ENCODE data around the gene NIPSNAP3A. TPM values are rescaled to one million over a fixed set of nuclear protein-coding genes. Genes with fewer than 3 reads are reported as not detected.

The NIPSNAP3A gene
- total and polyA plus RNA-seq, 2 of the 8 experiments (the other 6 are each of a cell fraction or from before 2014, with no cell fraction given), result 9.3 to 9.4 TPM

GRCh38 chr9:104769655-104770054, 22.2 kb downstream of the NIPSNAP3A start:
- Histone ChIP-seq H2BK15ac (ENCODE audit: low read length) (no peak overlapping the region), H3K9me3 (ENCODE audit: insufficient read depth in 2 of 2, low read depth in 1 of 2, low read length in 1 of 2) (no peaks in the 10 kb centered on the region), H3K4me1 (replicated peaks in 1 of 4; ENCODE audit: control insufficient read depth in 3 of 4, insufficient read depth in 4 of 4, low read length in 3 of 4) (no peaks in the 10 kb centered on the region), H4K91ac (replicated peaks; ENCODE audit: insufficient read length, low read length) (no peak overlapping the region), H3K36me3 (ENCODE audit: control insufficient read depth in 2 of 4, insufficient read depth in 4 of 4, low read length in 3 of 4) (no peaks in the 10 kb centered on the region), H2BK5ac (ENCODE audit: low read depth, low read length) (no peak overlapping the region), H3K4ac (replicated peaks; ENCODE audit: insufficient read length, low read depth, low read length) (no peak overlapping the region), H2AFZ (ENCODE audit: low read length) (no peak overlapping the region), H3K56ac (replicated peaks; ENCODE audit: insufficient read length, low read depth, low read length) (no peak overlapping the region), H3K27me3 (replicated peaks in 1 of 4; ENCODE audit: control insufficient read depth in 3 of 4, extremely low read depth in 1 of 4, insufficient read depth in 3 of 4, low read length in 3 of 4) (no peaks in the 10 kb centered on the region), H4K20me1 (replicated peaks in 1 of 2; ENCODE audit: control insufficient read depth in 1 of 2, insufficient read depth in 2 of 2, low read length in 2 of 2) (no peaks in the 10 kb centered on the region), H4K8ac (ENCODE audit: extremely low read depth, insufficient read depth, low read length) (no peak overlapping the region), H3K23me2 (ENCODE audit: low read depth, low read length) (no peaks in the 10 kb centered on the region), H3K4me2 (ENCODE audit: insufficient read depth in 1 of 2, low read depth in 2 of 2, low read length in 2 of 2) (no peak overlapping the region), H3K79me1 (ENCODE audit: low read depth, low read length) (no peaks in the 10 kb centered on the region), H4K5ac (ENCODE audit: insufficient read length, low read depth, low read length) (no peak overlapping the region), H3K4me3 (ENCODE audit: extremely low read depth in 1 of 4, insufficient read depth in 2 of 4, low read depth in 3 of 4, low read length in 4 of 4) (no peak overlapping the region), H2BK120ac (replicated peaks; ENCODE audit: low read depth, low read length) (no peak overlapping the region), H3K27ac (ENCODE audit: low read depth, low read length) (no peak overlapping the region), H3K14ac (ENCODE audit: insufficient read length) (no peak overlapping the region), H3K23ac (ENCODE audit: insufficient read length) (no peak overlapping the region), H3K18ac (ENCODE audit: extremely low read depth, low read length) (no peak overlapping the region), H2BK12ac (ENCODE audit: low read depth, low read length) (no peak overlapping the region), H3K79me2 (ENCODE audit: control insufficient read depth in 1 of 2, insufficient read depth in 2 of 2, low read length in 2 of 2) (no peaks in the 10 kb centered on the region), H2BK20ac (ENCODE audit: low read length) (no peak overlapping the region), H3K9ac (replicated peaks in 1 of 4; ENCODE audit: extremely low read depth in 1 of 4, low read depth in 3 of 4, low read length in 3 of 4) (no peak overlapping the region), H2AK5ac (ENCODE audit: low read depth, low read length) (no peak overlapping the region)
- POLR2A ChIA-PET (ENCODE audit: partially characterized antibody), result no interaction called here
- WGBS, 2 experiments (ENCODE audit: extremely low coverage in 1 of 2, insufficient coverage in 1 of 2, insufficient read length in 1 of 2, insufficient replicate concordance in 2 of 2, low coverage in 1 of 2, low lambda C conversion rate in 2 of 2, missing lambda C conversion rate in 1 of 2), result 74% methylated on average over 2 of the region's 2 CpGs; no CpG with 5 or more reads in 1 of the 2 experiments
- CTCF ChIA-PET (ENCODE audit: partially characterized antibody), result no interaction called here
- no peak for FAIRE-seq
- DNase-seq (ENCODE audit: low read depth in 1 of 2, low spot score in 2 of 2), result no peak
- no peak for TF ChIP-seq JUN (IDR thresholded peaks at IDR 0.05; ENCODE audit: low read depth, low read length)
- no peak for TF ChIP-seq RXRA (IDR thresholded peaks at IDR 0.05; ENCODE audit: insufficient read depth, low read depth, low read length)
- TF ChIP-seq BACH1 (IDR thresholded peaks at IDR 0.05; ENCODE audit: low read length), result no peak
- TF ChIP-seq E2F6 (IDR thresholded peaks at IDR 0.05), result no peak
- TF ChIP-seq SIX5 (IDR thresholded peaks at IDR 0.05; ENCODE audit: low read depth, low read length), result no peak
- TF ChIP-seq NANOG (IDR thresholded peaks at IDR 0.05; ENCODE audit: insufficient read depth, low read depth, low read length, poor library complexity, severe bottlenecking), result no peak
- no peak for TF ChIP-seq CREB1 (IDR thresholded peaks at IDR 0.05)
- no peak for TF ChIP-seq SP2 (IDR thresholded peaks at IDR 0.05; ENCODE audit: low read length)
- TF ChIP-seq ASH2L (IDR thresholded peaks at IDR 0.05; ENCODE audit: low read length), result no peak
